ENCODE results near the gene SS18L1.

Gene SS18L1

GRCh38 chr20:62174021-62174804 lies 30.6 kb downstream of the SS18L1 start:
- no peak for DNase-seq (ENCODE audit: low read depth)

GRCh38 chr20:62174870-62175624 lies 31.5 kb downstream of the SS18L1 start:
- no peak for DNase-seq (ENCODE audit: low read depth)

DNA sequence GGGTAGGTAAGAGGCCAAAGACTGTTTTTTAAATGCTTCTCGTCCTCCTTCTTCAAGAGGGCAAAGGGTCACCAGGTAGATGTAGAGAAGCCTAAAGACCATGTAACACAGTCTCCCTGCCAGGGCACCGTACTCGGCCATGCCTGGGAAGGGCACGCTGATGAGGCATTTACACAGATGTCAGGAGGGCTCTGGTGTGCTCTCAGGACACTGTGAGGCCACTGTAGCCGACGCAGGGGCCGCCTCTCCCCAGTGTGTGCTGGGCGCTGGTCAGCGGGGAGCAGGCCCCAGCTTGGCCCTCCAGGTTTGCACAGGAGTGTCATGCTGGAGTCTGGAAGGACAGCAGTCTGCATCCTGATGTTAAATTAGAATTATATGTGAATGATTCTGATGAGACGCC lies 32.1 kb downstream of the SS18L1 start:
- no peak for DNase-seq (ENCODE audit: low read depth)

GRCh38 chr20:62176866-62177265 lies 33.3 kb downstream of the SS18L1 start:
- DNase-seq (ENCODE audit: low read depth), result no peak

- no peak for DNase-seq (ENCODE audit: low read depth)
These were observed 33.7 kb downstream of the SS18L1 start for GRCh38 chr20:62177307-62177706.

DNA sequence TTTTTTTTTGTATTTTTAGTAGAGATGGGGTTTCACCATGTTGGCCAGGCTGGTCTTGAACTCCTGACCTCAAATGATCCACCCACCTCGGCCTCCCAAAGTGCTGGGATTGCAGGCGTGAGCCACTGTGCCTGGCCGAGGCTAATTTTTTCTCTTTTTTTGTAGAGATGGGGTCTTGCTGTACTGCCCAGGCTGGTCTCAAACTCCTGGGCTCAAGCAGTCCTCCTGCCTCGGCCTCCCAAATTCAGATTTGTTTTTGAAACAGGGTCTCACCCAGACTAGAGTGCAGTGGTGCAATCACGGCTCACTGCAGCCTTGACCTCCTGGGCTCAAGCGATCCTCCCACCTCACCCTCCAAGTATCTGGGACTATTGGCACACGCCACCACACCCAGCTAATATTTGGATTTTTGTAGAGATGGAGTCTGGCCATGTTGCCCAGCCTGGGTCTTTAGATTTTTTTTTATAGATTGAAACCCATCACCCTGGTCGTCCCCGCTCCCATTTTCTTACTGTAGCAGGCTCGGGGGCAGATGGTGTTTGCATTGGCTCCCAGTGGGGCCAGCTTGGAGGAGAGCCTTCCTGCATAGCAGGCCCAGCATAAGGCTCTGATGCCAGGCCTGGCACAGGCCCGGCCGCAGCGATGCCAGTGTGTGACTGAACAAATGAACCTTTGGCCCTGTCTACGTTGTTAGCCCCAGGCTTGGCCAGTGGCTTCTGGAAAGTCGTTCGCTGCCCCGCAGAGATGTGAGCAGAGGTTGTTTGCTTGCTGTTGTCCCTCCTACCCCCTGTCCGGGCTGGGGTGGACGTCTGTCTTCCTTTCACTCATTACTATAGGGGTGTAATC lies 35.0 kb downstream of the SS18L1 start:
- DNase-seq (ENCODE audit: low read depth), result no peak

- no peak for DNase-seq (ENCODE audit: low read depth)
These were observed 35.6 kb downstream of the SS18L1 start for GRCh38 chr20:62179162-62179504.

GRCh38 chr20:62181808-62182207 lies 38.2 kb downstream of the SS18L1 start:
- DNase-seq (ENCODE audit: low read depth), result no peak

DNA sequence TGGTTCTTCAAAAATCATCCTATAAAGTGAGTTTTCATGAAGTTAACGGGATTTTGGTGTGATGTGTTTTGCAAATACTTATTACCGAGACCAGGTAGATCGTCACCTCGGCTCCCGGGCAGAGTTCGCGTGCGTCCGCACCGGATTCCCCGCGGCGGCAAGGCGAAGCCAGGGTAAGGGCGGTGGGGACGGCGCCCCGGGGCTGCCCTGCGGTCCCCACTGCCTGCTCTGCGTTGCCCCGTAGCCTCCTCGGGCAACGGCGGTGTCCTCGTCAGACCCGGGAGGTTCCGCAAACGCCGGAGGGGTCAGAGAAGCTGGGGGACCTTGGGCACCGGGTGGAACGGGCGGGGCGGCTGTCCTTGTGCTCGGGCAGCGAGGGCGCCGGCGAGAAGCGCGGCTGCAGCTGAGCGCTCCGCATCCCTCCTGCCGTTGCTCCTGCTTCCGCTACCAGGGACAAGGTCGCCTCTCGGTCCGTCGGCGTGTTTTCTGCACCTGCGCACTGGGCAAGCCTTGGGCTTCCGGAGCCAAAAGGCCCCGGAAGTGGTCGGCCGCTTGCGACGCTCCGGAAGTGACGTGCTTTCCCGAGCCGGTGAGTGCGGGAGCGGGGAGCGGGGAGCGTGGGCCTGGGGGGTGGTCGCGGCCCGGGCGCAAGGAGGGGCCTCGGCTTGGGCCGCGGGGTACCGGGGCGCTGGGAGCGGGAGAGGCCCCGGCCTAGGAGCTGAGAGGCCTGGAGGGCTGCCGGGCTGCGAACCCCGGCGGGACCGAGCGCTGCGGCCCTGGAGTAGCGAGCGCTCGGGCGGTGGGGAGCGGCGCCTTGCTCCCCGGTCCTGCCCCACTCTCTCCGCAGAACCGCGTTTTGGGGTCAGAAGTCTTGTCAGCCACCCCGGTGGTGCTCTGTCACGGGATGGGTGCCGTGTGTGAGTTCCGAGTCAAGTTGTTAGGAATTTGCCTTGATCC lies 39.2 kb downstream of the SS18L1 start, which contains the start of gene MTG2:
Gene MTG2, plus strand, starts transcription at position 560 of the 957 bp plus-strand sequence. CDS start 10,393 bp downstream, outside the sequence.
- peak; percentile 91 for DNase-seq (ENCODE audit: low read depth)

- no peak for DNase-seq (ENCODE audit: low read depth)
These were observed 40.0 kb downstream of the SS18L1 start for GRCh38 chr20:62183426-62184142.

- DNase-seq (ENCODE audit: low read depth), result no peak
These were observed 42.5 kb downstream of the SS18L1 start for GRCh38 chr20:62186096-62186426.

DNA sequence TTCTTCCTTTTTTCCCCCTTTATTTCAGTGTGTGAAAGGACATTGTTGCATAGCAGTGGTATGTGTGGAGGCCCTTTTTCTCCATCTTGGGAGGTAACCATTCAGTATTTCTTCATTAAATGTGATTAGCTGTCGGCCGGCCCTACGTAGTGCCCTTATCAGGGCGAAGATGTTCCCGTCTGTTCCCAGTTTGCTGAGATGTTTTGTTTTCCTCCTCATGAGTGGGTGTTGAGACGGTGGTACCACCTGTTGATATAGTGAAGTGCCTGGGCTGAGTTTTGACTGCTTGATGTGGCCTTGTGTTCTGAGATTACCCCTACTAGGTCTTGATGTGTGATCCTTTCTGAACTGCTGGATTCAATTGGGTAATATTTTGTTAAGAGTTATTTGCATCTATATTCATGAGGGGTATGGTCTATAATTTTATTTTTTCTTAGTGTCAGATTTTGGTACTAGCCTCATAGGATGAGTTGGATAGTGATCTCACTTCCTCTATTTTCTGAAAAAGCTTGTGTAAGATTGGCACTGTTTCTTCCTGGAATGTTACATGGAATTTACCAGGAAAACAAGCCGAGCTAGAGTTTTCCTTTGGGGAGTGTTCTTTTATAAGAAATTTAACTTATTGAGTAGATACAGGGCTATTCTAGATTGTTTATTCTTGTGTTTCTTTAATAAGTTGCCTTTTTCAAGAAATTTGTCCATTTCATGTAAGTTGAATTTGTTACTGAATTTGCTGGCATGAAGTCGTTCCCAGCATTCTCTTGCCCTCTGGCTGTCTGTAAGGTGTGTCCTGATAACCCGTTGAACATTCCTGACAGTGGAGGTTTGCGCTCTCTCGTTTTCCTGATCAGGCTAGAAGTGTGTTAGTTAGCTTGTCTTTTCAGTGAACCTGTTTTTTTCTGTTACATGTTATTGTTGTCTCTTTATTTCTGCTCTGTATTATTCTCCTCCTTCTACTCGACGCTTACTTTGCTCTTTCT lies 43.6 kb downstream of the SS18L1 start:
- DNase-seq (ENCODE audit: low read depth), result no peak

DNA sequence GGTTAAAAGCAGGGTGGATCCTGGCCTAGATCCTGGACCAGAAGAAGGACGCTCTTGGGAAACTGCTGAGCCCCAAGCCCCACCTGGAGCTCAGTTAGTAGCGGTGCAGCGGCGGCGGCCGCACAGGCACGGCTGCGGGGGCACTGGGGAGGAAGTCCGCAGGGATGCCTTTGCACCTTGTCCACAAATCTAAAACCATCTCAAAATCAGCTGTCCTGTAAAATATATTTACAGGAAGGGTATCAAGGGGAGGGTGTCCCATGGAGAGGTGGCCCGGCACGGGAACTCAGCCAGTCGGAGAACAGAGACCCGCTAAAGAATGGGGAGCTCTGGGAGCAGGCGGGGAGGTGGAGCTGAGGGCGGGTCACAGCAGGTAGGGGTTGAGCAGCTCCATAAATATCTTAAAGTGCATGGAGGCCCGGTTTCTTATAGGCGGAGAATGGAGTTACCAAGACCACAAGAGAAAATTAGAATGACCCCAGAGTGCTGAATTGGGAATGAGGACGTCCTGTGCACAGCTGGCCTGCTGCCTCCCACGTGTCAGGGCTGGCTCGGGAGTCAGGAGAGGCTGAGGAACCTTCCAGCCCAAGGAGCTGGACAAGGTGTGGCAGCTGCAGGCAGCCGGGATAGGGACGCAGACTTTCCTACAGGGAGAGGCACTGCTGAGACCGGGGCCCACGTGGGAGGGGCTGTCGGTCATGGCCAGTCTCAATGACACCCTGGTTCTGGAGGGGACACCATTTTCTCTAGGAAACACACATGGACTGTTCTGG lies 47.3 kb downstream of the SS18L1 start:
- no peak for DNase-seq (ENCODE audit: low read depth)

DNA sequence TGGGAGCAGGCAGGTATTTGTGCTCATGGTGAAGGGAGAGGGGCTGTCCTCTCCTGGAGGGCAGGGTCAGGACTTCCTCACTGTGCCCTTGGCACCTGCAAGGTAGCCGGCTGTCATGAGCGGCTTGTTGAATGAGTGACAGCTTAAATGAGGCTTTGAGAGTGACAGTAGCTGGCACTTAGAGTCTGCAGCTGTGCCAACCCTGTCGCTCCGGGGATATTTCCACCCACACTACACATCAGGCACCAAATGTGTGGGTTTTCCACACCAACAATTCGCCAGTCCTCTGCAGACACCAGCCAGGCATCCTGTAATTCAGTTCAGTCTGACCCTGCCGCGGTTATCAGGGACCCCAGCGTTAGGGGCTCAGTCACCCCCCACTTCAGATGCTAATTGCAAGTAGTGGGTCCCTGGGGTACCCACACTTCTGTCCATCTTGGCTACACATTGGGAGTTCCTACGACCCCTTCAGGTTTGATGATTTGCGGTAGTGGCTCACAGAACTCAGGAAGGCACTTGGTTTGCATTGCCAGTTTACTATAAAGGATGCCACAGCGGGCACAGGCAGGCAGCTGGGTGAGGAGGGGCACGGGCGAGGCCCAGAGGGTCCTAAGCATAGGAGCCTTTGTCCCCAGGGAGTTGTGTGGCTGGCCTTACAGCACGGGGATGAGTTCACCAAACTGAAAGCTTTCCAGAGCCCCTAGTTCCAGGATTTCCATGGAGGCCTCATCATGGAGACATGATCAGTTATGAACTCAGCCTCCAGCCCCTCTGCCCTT lies 48.4 kb downstream of the SS18L1 start:
- no peak for DNase-seq (ENCODE audit: low read depth)

DNA sequence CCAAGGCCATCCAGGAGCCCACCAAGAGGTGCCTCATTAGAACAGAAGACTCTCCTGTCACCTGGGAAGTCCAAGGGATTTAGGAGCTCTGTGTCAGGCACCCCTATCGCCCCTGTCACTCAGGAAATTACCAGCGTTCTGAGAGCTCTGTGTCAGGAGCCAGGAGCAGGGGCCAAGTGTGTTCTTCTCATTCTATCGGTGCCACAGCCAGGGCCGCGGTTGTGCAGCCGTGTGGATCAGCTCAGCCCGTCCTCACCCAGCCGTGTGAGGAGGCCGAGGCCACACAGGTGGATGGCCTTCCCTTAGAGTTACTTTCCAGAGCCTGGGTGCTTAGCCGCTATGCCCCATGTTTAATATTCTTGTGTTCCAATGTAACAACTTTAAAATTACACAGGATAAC lies 49.1 kb downstream of the SS18L1 start:
- no peak for DNase-seq (ENCODE audit: low read depth)

- DNase-seq (ENCODE audit: low read depth), result no peak
These were observed 49.8 kb downstream of the SS18L1 start for GRCh38 chr20:62193079-62194025.

GRCh38 chr20:62195075-62195405 lies 51.5 kb downstream of the SS18L1 start:
- no peak for DNase-seq (ENCODE audit: low read depth)

All from activated T-cell treated with anti-CD3 and anti-CD28 coated beads for 1 hour (primary cell).